ENCODE results near the gene SHISAL1.
"Not testable (repeated sequence)": the region's sequence is repeated elsewhere in the genome, so short reads cannot be mapped to it uniquely, and the experiment has no call there.

The SHISAL1 gene

DNA sequence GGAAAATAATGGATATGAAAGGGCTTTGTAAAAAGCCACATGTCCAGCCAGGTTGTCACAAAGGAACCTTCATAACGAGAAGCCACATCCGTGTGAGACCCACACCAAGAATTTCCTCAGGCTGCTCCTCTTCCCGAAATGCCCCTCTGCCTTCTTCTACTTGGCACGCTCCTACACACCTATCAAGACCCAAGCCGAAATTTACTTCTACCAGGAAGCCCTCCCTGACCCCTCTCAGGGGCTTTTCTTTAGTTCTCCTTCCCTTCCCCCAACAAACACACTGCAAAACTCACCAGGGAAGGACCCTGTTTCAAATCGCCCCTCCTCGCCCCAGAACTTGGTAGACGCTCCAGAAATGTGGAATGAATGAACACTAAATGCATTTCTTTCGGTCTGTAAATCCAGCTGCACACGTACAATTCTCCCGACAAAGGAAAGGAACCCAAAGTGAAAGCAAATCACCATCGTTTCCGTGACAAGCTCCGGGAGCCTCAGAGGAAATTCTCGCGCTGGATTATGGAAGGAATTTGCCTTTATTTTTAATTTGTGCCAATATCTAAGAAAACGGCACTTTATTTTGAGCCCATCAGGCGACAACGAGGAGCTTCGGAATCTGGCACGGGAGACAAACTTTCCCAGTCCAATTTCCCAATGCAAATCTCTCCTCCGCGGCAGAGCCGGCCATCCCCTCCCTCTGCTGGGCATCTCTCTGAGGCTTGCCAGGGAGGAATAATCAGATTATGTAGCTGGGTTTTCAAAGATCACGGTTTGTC, 13.2 kb upstream of the SHISAL1 start:
- DNase-seq = no peak

DNA sequence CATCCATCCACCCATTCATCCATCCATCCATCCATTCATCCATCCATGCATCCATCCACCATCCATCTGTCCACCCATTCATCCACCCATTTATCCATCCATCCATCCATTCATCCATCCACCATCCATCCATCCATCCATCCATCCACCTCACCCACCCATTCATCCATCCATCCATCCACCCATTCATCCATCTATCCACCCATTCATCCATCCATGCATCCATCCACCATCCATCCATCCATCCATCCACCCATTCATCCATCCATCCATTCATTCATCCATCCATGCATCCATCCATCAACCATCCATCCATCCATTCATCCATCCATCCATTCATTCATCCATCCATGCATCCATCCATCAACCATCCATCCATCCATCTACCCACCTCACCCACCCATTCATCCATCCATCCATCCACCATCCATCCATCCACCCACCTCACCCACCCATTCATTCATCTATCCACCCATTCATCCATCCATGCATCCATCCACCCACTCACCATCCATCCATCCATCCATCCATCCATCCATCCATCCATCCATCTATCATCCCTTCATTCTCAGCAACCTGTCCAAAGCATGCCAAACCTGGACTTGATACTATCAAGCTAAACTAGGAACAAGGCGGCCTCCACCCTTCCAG, 10.5 kb upstream of the SHISAL1 start:
- not testable (repeated sequence) for DNase-seq

DNA sequence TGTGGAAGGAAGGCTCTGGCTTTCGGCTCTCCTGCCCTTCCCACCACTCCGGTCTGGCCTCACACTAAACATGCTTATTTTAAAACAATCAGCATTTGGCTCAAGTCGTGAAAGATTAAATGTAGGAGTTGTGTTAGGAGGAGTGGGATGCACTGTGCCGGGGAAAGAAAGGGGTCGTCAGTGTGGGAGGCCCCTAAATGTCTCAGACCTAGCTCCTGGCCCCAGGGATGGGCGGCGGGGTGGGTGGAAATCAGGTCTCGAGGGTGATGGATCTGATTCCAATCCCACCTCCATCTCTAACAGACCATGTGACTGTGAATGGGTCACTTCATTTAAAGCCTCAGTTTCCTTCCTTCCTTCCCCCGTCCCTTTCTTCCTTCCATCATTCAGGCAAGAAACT, 6.9 kb upstream of the SHISAL1 start:
- no peak for DNase-seq

DNA sequence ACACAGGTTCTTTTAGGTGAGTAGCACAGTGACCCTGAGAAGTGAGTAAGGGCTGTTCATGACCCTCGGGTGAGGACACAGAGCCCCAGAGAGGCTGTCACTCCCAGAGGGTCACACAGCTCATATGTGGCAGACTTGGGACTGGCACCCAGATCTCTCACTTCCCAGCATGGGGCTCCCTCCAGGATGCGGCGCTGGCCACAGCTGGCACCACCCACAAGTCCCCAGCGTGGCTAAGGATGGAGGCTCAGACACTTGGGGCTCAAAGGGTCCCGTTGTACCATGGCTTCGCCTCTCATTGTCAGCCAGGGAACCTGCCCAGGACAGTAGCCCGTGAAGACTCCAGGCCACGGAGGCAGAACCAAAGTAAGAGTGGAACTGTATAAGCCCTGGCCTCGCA, 6.0 kb upstream of the SHISAL1 start:
- DNase-seq = no peak

DNA sequence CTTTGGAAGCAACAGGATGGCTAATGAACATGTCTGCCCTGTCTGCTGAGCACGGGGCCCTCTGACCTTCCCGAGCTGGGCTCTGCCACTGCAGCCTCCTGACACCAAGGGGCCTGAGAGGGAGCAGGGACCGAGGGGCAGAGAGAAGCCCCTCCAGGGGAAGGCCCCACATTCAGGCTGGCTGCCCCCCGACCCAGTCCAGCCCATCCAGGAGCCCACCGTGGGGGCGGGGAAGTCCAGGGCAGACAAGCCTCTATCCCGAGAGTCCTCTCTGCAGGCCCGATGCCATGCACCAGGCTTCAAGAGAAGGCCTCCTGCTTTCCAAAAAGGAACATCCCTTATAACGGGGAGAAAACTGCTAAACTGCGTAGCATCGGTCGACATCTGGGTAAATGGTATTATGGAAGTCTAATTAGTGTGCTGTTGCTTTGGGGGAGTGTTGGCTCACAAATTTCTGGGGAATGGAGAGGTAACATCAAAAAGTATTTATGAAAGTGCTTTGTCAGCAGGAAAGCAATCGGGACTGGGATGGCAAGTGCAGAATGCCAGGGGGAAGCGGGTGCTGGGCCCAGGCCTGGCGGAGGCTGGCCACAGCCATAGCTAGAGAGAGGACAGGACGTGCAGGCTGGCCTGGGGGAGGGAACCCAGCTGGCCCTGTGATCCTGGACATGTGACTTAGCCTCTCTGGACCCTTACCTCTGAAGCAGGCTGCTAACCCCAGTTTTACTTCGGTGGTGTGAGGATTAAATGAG, 5.3 kb upstream of the SHISAL1 start:
- DNase-seq = no peak

DNA sequence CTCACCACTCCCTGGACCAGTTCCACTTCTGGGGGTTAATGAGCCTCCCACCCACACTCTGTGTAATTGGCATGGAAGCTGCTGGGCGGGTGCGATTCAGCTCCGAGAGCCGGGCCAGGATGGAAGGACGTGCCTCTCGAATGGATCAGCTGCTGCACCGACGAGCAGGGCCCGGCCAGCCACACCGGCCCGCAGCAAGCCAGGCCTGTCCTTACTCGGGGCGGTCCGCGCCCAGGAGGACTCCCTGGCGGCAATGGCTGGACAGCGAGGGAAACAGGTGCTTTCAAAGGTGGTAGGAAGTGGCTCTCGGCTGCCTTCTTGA, 4.3 kb upstream of the SHISAL1 start:
- no peak for DNase-seq

DNA sequence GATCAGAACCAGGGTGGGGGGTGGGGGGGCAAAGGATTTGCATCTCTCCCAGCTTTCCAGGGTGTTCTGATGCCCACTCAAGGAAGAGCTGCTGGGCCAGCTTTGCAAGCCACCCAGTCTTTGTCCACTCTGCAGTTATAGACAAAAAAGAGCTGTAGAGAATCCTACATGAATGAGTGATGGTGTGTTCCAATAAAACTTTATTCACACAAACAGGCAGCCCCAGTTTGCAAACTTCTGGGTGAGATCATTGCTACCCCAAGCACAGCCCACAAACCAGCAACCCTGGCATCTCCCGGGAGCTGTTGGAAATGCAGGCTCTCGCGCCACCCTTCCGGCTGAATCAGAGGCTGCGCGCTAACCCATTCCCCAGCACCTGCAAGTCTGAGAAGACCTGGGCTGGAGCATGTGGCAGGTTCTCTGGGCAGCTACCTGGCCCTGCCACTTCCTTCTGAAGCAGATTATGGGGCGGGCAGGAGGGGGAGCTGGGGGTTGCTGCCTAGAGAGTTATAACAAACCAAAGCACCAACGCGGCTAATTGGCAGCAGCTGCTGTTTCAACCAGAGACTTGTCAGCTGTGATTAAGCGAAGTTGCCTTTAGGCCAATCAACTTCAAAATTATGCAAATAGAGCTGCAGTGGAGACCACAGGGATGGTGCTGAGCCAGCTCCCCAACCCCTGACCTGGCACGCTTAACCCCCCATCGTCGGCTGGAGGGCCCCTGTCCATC, 3.8 kb upstream of the SHISAL1 start:
- DNase-seq = no peak

DNA sequence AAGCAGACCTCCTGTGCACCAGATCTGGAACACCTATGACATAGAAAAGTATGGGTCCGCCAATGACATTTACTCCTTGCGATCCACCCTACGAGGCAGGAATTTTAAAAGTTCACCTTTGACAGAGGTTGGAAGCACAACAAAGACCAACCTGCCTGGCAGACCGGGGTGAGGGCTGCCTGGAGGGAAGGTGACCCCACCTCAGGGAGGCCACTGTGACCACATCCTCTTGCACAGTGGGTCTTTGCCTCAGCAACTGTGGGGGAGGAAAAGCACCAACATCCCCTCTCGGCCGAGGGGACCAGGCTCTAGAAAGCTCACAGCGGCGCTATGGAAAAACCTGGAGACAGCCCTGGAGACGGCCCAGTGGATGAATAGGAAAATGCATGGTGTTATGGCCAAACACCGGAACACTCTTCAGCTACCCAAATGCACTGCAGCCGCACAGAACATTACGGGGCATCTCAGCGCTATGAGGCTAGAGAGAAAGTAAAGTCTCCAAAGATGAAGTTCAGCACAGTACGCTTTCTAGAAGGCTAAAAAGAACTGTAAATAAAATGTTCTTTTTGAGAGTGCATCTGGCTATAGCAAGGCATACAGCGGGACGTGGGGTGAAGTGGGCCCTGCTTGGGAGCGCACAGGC, 1.8 kb upstream of the SHISAL1 start:
- no peak for DNase-seq

DNA sequence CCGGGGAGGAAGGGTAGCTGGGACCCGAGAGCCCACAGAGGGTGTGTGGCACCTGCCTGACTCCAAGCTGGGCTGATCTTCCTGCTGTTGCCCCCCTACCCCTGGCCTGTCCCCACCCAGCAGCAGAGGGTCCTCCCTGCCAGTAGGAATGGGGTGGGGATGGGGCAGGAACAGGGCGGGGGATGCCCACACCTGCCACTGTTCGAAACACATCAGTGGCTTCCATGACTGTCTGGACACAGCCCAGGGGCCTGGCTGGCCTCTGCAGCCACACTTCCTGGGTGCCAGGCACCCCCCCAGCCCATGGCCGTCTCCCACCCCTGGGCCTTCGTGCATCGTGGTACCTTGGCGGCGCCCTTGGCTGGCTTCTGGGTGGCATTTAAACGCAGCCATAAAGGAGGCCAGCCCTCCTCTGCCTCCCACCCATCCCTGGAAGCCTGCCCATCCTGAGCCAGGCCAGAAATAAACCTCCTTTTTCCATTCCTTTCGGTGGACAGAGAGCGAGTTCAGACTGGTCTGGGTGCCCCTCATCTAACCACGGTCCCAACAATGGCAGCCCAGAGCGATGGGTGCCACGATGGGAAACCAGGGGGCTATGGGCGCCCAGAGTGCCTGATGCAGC, 745 bp upstream of the SHISAL1 start:
- no peak for DNase-seq

DNA sequence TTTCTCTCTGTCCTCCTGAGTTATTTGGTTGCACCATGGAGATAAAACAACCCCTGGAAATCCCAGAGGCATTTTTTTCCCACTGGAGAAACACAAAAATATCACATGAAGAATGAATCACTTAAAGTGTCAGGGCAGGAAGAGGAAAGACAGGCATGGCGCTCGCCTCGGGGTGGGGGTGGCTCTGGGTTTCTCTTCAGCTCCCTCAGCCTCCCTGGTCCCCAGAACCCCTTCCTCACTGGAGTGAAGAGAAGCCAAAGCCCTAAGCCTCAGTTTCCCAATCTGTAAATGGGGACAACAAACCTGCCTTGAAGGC, 938 bp downstream of the SHISAL1 start:
- DNase-seq = no peak

DNA sequence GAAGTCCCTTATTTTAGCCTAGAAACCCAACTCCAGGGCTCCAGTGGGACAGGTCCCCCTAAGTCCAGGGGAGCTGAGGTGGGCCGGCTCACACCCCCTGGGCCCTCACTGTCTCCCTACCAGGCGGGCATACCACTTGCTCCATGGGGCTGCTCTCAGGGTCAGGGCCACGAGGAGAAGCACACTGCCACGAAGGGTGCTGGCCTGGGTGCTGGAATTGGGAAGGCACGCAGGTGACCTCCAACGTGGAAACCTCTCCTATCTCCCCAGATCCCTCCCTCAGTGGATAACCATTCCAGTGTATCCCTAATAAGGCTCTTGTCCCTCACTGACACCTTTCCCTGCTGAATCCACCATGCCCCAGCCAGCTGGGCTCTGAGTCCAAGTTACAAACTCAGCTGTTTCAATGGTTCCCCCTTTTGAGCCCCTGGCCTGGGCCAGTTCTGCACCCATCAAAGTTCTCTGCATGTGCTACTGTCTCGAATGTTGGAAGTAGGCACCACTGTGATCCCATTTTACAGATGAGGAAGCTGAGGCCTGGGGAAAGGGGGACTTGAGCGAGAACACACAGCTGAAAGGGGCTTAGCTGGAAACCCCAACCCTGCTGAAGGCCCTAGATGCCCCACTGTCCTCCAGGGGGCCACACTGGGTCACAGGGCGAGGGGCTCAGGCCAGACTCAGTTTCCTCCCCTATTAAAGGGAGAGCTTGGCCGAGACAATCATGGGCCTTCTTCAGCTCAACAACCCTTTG, 1.5 kb downstream of the SHISAL1 start:
- no peak for DNase-seq

DNA sequence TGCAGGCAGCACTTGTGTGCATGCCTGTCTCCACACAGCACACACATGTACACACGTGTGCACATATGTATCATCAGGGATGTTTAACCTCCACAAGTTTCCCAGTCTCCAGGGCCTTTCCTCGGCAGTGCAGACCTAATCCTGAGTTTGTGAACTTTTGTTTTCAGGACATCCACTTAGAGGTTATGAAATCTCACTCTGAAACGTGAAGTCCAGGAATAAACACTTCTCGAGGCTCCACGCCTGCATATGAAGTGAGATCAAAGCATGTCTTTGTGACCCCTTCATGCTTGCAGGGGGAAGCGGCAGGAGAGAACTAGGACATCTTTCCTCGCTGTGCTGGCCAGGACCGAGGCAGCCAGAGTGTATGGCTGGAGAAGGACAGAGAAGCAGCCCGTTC, 3.1 kb downstream of the SHISAL1 start:
- DNase-seq = no peak

DNA sequence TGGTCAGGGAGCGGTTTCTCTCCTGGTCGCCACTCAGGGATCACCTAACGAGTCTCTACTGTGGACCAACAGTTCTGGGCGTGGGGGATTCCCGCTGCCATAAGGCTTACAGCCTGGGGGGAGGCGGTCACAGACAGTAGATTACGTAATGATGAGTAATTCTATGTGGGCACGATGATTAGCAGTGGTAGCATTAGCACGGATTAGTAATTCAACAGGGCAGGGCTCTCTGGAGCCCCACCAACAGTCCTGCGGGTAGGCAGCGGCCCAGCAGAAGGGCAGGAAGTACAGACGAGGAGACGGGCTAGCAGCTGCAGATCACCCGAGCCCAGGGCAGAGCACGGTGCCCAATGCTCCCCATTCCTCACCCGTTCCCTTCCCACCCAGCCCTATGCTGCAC, 3.6 kb downstream of the SHISAL1 start:
- no peak for DNase-seq

DNA sequence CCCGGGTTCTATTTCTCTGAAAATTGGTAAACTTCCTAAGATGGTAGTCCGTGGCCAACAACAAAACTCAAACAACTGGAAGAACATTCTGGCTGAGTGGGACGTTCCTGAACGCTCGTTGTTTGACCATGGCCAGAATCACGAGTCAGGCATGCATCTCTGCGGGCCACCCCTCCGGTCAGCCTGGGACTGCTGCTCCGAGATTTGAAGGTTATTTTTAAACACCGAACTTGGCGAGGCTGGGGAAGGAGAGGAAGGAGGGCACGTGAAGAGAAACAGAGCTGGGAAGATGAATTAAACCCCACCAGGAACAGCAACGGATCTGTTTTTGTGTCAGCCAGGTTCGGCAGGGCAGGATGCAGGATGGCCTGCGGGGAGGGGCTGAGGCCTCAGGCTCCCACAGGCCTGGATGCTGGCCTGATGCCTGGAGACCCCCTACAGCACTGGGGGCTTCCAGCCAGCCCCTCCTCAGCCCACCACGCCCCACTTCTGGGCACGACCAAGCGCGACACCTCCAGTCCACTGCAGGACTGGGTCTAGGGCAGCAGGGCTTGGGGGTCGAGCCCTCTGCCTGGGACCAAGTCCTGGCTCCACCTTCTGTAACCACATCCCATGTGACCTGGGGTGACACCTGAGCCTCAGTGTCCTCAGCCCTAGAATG, 5.1 kb downstream of the SHISAL1 start:
- DNase-seq = no peak

DNA sequence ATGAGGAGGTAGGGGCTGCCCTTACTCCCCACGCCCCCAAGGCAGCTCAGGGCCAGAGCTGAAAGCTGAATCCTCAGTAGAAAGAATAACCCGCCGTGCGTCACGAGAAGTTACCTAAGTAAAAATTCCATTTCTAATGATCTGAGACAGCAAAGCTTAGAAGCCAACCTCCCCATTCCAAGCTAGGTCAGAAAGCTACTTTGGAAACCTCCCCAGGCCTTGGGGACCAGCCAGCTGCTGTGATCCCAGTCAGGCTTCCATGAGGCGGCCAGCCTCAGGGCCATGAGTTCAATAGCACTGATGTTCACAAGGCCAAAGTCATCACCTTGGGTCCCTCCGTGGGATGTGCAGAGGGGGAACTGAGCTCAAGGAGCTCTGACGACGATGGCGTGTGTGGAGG, 6.9 kb downstream of the SHISAL1 start:
- DNase-seq = no peak

DNA sequence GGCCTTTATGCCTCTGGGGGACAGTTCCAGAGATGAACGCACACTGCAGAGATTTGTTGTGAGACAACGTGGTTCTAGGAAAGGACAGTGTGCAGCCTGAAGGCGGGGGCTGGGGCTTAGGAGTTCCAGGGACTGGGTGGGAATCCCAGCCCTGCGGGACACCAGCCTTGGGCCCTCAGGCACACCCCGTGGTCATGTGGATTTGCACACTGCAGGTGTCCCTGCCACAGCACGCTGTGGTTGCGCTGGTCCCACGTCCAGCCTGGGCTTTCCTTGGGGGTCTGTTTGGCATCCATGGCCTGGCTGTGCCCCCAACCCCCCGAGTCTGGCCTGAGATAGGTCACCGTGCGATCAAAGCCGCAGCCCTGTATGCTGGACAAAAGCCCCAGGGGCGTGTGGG, 7.3 kb downstream of the SHISAL1 start:
- DNase-seq = no peak

DNA sequence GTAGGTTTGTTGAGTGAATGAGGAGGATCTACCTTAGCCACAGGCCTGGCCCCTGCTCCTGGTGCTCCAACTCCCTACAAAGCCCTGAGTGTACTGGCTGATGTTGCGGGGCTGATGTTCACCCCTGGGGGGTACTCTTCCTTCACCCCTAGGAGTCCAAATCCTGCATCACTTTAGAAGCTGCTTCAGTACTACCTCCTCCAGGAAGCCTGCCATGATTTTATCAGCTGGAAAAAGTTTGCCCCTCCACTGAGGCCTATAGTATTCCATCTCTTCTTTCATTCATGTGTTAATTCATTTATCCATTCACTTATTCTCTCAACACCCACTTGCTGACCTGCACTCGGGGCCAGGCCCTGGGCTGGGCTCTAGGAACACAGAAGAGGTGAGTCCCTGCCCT, 7.8 kb downstream of the SHISAL1 start:
- DNase-seq = no peak

DNA sequence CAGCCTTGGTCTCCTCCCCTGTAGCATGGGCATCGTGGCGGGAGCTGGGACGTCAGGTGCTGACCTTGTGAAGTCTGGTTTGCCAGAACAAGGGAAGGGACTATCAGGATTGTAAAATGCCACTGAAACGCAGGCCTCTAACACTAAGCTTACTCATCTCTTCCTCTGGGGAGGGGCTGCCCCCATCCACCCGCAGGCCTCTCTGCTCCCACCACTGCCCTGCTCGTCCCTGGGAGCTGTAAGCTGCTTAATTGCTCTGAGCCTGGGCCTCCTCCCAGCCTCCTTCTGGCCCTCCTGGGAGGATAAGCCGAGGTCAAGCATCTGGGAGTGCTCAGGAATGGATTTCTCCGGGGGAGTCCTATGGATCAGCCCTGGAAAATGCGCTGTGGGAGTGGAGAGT, 8.4 kb downstream of the SHISAL1 start:
- no peak for DNase-seq

DNA sequence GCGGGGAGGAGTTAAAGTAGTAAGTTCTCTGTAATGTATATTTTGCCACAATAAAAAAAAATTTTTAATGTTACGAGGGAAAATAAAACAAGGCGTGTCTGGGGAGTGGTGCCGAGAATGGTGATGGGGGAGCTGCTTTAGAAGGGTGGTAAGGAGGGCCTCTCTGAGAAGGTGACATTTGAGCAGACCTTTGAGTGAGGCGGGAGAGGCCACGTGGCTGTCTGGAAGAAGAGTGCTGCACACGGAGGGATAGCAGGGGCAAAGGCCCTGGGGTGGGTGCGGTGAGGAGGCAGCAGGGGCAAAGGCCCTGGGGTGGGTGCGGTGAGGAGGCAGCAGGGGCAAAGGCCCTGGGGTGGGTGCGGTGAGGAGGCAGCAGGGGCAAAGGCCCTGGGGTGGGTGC, 10.4 kb downstream of the SHISAL1 start:
- not testable (repeated sequence) for DNase-seq

DNA sequence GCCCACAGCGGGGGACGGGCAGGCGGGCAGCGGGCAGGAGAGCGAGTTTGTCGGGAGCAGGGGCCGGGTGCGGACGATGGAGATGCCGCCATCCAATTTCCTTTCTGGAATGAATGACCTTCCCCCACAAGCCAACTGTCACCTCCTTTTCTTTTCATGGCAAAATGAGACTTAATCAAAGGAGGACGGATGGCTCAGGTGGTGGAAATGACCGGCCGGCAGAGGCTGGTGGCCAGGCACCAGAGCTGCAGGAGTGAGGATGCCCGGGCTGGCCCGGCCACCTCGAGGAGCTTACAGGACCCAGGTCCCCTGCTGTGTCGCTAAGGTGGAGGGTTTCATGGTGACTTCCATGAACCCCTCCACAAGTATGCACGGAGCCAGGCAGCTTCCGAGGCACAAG, 11.7 kb downstream of the SHISAL1 start:
- DNase-seq = no peak

DNA sequence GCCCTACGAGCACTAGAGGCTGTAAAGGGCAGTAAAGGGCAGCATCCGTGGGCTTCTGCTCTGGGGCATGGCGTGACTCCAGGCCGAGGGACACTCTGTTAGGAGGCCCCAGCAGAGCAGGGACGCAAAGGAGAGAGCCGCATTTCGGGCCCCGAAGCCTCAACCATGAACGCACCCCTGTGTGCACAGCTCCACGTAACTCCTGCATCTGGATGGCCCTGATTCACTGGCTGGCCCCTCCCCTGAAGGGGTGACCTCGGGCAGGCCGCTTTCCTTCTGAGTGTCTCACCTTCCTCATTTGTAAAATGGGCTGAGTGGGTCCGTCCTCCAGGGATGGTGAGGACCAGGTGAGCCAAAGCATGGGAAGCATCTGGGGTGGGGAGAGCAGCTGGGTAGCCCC, 13.6 kb downstream of the SHISAL1 start:
- no peak for DNase-seq

All from NCI-H1048 (cell line).